Stimulated activated CD4-positive, alpha-beta T cell treated with anti-CD3 and anti-CD28 coated beads, Interleukin-15, amount 100 ng/mL, for 1 hour (primary cell): Measurements from ENCODE around the gene LPIN1.
A peak's percentile ranks its signal among the peaks of the same experiment; 100 is the strongest.
"Not testable (repeated sequence)": the region's sequence is repeated elsewhere in the genome, so short reads cannot be mapped to it uniquely, and the experiment has no call there.

Source experiments
- DNase-seq, 2 donors: peaks; one replicate each; pipeline ENCODE4 v3.0.0-alpha.2; 2020; ENCODE audit warnings: low read depth in 1 of 2, low spot score in 1 of 2

LPIN1 gene

GRCh38 chr2:11810237-11810977 lies 64.0 kb downstream of the LPIN1 start:
- no peak for DNase-seq

- DNase-seq, result no peak
These were observed 64.7 kb downstream of the LPIN1 start for GRCh38 chr2:11811036-11811654.

GRCh38 chr2:11812466-11813248 lies 66.2 kb downstream of the LPIN1 start:
- no peak for DNase-seq

- DNase-seq, result not testable (repeated sequence)
These were observed 66.9 kb downstream of the LPIN1 start for GRCh38 chr2:11813345-11813744.

GRCh38 chr2:11813951-11814350 lies 67.5 kb downstream of the LPIN1 start:
- no peak for DNase-seq

- DNase-seq, result no peak
These were observed 68.6 kb downstream of the LPIN1 start for GRCh38 chr2:11814979-11815510.

- not testable (repeated sequence) for DNase-seq
These were observed 70.5 kb downstream of the LPIN1 start for GRCh38 chr2:11816935-11817334.

GRCh38 chr2:11819235-11819729 lies 72.8 kb downstream of the LPIN1 start:
- no peak for DNase-seq

- DNase-seq, result no peak
These were observed 74.2 kb downstream of the LPIN1 start for GRCh38 chr2:11820650-11821049.

- DNase-seq, result no peak
These were observed 75.3 kb downstream of the LPIN1 start for GRCh38 chr2:11821705-11822104.

GRCh38 chr2:11822359-11822745 lies 75.9 kb downstream of the LPIN1 start:
- not testable (repeated sequence) for DNase-seq

GRCh38 chr2:11822746-11823451 lies 76.5 kb downstream of the LPIN1 start:
- no peak for DNase-seq

- no peak for DNase-seq
These were observed 78.7 kb downstream of the LPIN1 start for GRCh38 chr2:11824901-11825828.

- no peak for DNase-seq
These were observed 81.1 kb downstream of the LPIN1 start for GRCh38 chr2:11827547-11827946.

GRCh38 chr2:11828933-11829323 lies 82.5 kb downstream of the LPIN1 start:
- no peak for DNase-seq

- peak; percentile 30 to 54 for DNase-seq
These were observed 83.0 kb downstream of the LPIN1 start for GRCh38 chr2:11829324-11829946.

GRCh38 chr2:11829947-11830707 lies 83.7 kb downstream of the LPIN1 start:
- peak; percentile 8 to 11 for DNase-seq

- DNase-seq, result no peak
These were observed 84.4 kb downstream of the LPIN1 start for GRCh38 chr2:11830708-11831301.
